WERI-Rb-1 (cell line): ENCODE data around the gene PTPRN2.
"Not testable (repeated sequence)": the region's sequence is repeated elsewhere in the genome, so short reads cannot be mapped to it uniquely, and the experiment has no call there.

Experiments
- DNase-seq: peaks from one replicate; pipeline ENCODE4 v3.0.0-alpha.2; 2020
- H3K27ac ChIP-seq: fragments of 250-450 bp; sonication (Bioruptor Pico); 2 replicates; pipeline ENCODE4 v1.5.1; 2020; ENCODE audit warnings: mild to moderate bottlenecking, moderate library complexity
- H3K27me3 ChIP-seq: fragments of 250-450 bp; sonication (Bioruptor Pico); 2 replicates; pipeline ENCODE4 v1.5.1; 2021; ENCODE audit warnings: mild to moderate bottlenecking, low read depth, moderate library complexity; ENCODE audit not compliant: insufficient read depth, severe bottlenecking
- H3K36me3 ChIP-seq: fragments of 250-450 bp; sonication (Bioruptor Pico); 2 replicates; pipeline ENCODE4 v1.5.1; 2020; ENCODE audit warnings: mild to moderate bottlenecking, moderate library complexity
- H3K4me3 ChIP-seq: 2 replicates; pipeline ENCODE4 v1.5.1; 2011; ENCODE audit warnings: low read depth, mild to moderate bottlenecking, control low read depth, low read length
- H3K9me3 ChIP-seq: fragments of 250-450 bp; sonication (Bioruptor Pico); 2 replicates; pipeline ENCODE4 v1.5.1; 2021; ENCODE audit warnings: mild to moderate bottlenecking, moderate library complexity; ENCODE audit not compliant: severe bottlenecking
- TF ChIP-seq, protein P1 (sequence below): IDR thresholded peaks from 2 replicates; pipeline ENCODE4 v1.5.1; 2011; ENCODE audit warnings: low read depth, mild to moderate bottlenecking, control low read depth, inconsistent platforms, low read length

PTPRN2 gene

DNA sequence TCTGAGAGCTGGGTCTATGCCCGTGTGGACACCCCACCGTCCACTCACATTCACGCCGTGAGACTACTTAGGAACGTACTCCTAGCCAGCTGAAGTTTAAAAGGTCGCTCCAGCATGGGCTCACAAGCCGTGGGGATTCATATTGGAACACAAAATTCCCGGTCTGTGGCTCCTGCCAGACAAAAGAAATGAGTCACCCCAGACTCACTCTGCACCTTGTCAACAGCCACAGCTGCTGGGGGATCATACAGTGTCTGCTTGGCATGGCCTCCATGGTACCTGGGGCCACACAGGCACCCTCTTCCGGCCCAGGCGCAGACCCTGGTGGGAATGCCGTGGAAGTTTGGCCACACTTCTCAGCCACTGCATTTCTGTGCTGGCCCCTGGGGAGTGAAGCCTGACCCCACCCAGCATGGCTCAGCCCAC is 1022.4 kb downstream of the PTPRN2 start:
- no peaks in the 10 kb centered on the region for H3K9me3 ChIP-seq
- DNase-seq = no peak
- no peaks in the 10 kb centered on the region for H3K27me3 ChIP-seq
- H3K4me3 ChIP-seq = no peak overlapping the region
- TF ChIP-seq, protein P1, sequence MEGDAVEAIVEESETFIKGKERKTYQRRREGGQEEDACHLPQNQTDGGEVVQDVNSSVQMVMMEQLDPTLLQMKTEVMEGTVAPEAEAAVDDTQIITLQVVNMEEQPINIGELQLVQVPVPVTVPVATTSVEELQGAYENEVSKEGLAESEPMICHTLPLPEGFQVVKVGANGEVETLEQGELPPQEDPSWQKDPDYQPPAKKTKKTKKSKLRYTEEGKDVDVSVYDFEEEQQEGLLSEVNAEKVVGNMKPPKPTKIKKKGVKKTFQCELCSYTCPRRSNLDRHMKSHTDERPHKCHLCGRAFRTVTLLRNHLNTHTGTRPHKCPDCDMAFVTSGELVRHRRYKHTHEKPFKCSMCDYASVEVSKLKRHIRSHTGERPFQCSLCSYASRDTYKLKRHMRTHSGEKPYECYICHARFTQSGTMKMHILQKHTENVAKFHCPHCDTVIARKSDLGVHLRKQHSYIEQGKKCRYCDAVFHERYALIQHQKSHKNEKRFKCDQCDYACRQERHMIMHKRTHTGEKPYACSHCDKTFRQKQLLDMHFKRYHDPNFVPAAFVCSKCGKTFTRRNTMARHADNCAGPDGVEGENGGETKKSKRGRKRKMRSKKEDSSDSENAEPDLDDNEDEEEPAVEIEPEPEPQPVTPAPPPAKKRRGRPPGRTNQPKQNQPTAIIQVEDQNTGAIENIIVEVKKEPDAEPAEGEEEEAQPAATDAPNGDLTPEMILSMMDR = no peak
- no peaks in the 10 kb centered on the region; the same call in 1 of the 2 replicates for H3K36me3 ChIP-seq
- H3K27ac ChIP-seq = no peak overlapping the region

DNA sequence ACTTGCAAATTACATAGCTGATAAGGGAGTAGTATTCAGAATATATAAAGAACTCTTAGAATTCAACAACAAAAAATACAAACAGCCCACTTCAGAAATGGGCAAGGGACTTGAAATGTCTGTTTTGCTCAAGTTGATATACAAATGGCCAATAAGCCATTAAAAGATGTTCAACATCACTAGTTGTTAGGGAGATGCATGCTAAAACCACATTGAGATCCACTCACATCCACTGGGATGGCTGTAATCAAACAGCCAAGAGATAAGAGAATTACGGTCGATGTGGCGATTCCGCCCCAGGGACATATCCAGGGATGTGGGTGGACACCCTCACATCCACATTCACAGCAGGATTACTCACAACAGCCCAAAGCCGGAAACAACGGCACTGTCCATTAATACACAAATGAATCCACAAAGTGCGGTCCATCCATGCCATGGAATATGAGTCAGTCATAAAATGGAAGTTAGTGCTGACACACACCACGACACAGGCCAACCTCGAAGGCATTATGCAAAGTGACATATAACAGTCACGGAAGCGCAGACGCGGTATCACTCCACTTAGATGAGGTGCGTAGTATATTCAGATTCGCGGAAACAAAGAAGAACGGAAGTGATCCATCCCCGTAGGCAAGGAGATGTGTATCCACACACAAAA is 1023.0 kb downstream of the PTPRN2 start:
- H3K27me3 ChIP-seq = no peaks in the 10 kb centered on the region
- TF ChIP-seq, protein P1 = no peak
- DNase-seq = no peak
- H3K36me3 ChIP-seq = no peaks in the 10 kb centered on the region; the same call in 1 of the 2 replicates
- H3K27ac ChIP-seq = no peak overlapping the region
- no peaks in the 10 kb centered on the region for H3K9me3 ChIP-seq
- H3K4me3 ChIP-seq = no peak overlapping the region

DNA sequence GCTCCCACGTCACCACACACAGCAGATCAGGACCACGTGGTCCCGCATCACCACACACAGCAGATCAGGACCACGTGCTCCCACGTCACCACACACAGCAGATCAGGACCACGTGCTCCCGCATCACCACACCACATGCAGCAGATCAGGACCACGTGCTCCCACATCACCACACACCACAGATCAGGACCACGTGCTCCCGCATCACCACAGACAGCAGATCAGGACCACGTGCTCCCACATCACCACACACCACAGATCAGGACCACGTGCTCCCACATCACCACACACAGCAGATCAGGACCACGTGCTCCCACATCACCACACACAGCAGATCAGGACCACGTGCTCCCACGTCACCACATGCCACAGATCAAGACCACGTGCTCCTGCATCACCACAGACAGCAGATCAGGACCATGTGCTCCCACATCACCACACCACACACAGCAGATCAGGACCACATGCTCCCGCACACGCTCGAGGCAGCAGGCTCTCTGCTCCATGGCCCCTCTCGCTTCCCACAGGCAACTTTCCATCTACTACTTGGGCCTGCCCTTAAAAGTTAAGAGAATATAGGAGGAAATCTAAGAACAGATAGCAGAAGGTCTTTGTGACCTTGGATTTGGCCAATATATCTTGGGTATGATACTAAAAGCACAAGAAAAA is 1024.0 kb downstream of the PTPRN2 start:
- not testable (repeated sequence) for H3K36me3 ChIP-seq, H3K27me3 ChIP-seq, H3K9me3 ChIP-seq, DNase-seq, H3K27ac ChIP-seq, H3K4me3 ChIP-seq

DNA sequence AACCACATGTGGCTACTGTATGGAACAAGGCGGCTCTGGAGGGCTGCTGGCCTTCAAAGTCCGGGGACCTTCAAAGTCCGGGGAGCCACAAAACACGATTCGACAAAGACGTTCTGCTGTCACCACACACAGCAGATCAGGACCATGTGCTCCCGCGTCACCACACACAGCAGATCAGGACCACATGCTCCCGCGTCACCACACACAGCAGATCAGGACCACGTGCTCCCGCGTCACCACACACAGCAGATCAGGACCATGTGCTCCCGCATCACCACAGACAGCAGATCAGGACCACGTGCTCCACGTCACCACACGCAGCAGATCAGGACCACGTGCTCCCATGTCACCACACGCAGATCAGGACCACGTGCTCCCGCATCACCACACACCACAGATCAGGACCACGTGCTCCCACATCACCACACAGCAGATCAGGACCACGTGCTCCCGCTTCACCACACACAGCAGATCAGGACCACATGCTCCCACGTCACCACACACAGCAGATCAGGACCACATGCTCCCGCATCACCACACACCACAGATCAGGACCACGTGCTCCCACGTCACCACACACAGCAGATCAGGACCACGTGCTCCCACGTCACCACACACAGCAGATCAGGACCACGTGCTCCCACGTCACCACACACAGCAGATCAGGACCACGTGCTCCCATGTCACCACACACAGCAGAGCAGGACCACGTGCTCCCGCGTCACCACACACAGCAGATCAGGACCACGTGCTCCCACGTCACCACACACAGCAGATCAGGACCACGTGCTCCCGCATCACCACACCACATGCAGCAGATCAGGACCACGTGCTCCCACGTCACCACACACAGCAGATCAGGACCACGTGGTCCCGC is 1024.9 kb downstream of the PTPRN2 start:
- H3K4me3 ChIP-seq, DNase-seq, H3K36me3 ChIP-seq, H3K27ac ChIP-seq, H3K27me3 ChIP-seq, H3K9me3 ChIP-seq: not testable (repeated sequence)

DNA sequence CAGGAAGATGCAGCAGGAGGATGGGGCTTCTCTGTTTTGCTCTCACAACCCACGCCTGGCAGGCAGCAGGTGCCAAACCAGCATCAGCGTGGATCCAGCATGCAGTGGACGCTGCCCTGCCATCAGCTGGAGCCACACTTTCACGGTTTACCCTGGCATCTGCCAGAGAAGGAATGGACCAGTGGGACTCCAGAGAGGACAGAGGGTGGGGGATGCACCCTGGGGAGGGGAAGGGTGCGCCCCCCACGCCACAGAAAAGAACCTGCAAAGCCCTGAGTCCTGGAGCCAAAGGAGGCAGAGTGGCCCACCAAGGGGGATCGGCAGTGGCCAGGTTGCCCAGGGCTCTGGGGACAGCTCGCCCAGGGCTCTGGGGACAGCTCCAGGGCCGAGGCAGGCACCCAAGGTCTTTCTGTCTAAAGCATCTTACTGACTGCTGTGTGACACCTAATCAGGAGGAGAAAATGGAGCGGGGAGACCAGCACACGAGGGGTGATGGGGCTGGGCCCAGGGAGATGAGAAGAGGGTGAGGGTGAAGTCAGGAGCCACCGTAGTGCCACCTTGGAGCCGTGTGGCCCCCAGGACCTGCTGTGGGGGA is 1025.7 kb downstream of the PTPRN2 start:
- Histone ChIP-seq H3K4me3 (no peak overlapping the region), H3K9me3 (no peaks in the 10 kb centered on the region), H3K27ac (no peak overlapping the region), H3K27me3 (no peaks in the 10 kb centered on the region), H3K36me3 (no peaks in the 10 kb centered on the region)
- no peak for DNase-seq
- TF ChIP-seq, protein P1 = no peak

DNA sequence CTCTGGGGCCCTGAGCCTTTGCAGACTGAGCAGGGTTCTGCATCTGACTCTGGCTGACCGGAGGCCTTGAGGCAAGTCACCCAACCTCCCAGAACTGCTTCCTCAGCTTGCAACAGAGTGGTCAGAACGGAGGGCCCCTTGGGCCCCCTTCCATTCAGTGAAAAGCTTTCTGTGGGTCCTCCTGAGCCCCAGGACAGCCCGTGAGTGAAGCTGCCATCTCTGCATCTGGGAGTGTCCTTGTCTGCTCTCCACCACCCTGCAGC is 1026.2 kb downstream of the PTPRN2 start:
- H3K36me3 ChIP-seq = no peaks in the 10 kb centered on the region
- no peak overlapping the region for H3K4me3 ChIP-seq
- DNase-seq = no peak
- H3K27ac ChIP-seq = no peak overlapping the region
- TF ChIP-seq, protein P1 = no peak
- H3K27me3 ChIP-seq = no peaks in the 10 kb centered on the region
- H3K9me3 ChIP-seq = no peaks in the 10 kb centered on the region
